Measurements from ENCODE around the gene ARHGAP32.
"Not testable (repeated sequence)": the region's sequence is repeated elsewhere in the genome, so short reads cannot be mapped to it uniquely, and the experiment has no call there.

ARHGAP32 gene

DNA sequence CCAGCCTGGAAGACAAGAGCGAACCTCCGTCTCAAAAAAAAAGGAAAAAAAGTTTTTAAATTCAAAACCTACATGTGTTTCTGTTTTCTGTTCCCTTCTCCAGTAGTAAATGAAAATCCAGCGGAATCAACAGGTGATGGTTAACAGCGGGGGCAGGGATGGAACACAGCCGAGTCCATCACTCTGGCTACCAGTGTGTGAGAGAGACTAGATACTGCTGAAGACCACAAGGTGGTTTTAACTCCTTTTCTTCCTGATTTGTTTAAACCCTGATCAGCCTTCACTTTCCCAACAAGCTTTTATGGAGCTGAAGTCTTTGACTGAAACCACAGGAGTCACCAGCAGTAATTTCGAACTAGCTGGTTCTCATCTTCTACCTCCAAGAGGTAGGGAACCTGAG, 3.6 kb upstream of the ARHGAP32 start:
- DNase-seq: no peak

DNA sequence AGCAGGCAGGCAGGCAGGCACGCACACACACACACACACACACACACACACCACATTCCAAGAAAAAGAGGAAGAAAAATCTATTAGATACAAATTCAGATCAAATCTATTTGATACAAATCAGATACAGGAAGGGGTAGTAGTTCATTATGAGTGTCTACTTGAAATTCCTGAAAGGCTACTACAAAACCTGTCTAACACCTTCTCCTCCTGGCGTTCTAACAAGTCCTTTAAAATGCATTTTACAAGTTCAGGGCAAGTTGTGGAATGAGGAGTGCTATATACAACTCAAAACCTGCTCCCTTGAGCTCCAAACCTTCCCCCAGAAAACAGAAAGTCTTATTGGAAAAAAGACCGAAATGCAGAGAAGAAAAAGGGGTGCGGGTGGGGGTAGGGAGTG, 476 bp downstream of the ARHGAP32 start:
- DNase-seq: no peak

DNA sequence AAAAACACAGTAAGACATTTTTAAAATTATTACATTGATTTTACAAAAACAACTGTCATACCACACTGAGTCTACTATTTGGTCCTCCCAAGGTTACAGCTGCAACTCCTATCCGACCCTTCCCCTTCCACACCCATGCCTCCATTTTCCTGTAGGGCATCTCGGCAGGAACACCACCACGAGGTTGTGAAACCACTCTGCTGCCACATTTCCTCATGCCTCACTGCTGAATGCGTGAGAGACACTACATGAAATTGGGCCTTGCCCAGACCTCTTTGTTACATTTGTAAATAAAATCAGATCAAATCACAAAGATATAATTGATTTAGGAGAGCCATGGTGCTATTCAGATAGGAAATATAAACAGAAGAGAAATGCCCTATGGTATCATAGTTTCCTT, 2.0 kb downstream of the ARHGAP32 start:
- no peak for DNase-seq

DNA sequence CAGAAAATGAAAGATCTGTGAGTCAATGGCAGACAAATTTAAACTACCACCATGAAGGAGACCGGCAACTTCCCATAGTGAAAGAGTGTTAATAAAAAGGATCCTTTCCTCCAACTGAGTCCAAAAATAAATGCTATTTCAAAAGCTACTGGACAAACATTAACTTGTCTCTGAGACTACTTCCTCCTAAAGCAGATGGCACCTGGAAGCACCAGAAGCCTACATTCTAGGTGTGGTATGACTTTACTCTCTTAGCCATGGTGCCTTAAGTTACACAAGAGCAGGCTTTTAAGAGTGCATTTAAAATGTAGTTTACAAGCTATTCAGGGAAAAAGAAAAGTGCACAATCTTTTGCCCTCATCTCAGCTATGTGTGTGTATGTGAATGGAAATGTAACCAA, 2.5 kb downstream of the ARHGAP32 start:
- DNase-seq: no peak

DNA sequence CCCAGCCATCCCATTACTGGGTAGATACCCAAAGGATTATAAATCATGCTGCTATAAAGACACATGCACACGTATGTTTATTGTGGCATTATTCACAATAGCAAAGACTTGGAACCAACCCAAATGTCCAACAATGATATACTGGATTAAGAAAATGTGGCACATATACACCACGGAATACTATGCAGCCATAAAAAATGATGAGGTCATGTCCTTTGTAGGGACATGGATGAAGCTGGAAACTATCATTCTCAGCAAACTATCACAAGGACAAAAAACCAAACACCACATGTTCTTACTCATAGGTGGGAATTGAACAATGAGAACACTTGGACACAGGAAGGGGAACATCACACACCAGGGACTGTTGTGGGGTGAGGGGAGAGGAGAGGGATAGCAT, 7.0 kb downstream of the ARHGAP32 start:
- not testable (repeated sequence) for DNase-seq

DNA sequence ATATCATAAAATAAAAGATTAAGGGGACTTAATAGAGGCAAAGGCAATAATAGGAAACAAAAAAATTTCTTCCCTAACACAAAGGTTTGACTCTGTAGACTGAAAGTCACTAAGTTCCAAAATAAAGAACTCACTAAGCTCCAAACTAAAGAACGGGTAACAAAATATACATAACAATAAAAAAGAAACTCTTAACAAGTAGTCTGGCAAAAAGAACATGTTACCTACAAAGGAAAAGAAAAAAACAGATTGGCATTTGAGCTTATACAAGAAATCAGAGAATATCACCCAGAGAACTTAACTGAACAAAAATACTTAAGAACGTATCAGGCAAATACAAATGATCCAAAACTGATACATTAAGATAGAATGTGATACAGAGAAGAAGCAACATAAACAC, 7.5 kb downstream of the ARHGAP32 start:
- no peak for DNase-seq

DNA sequence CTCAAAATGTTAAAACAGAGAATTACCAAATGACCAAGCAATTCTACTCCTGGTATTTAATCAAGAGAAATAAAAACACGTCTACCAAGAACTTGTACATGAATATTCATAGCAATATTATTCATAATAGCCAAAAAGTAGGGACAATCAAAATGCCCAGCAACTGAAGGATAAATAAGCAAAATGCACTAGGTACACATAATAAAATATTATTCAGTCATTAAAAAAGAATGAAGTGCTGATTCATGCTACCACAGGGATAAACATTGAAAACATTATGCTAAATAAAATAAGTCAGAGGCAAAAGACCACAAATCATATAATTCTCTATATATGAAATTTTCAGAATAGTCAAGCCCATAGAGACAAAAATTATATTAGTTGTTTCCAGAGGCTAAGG, 24.8 kb downstream of the ARHGAP32 start:
- no peak for DNase-seq

DNA sequence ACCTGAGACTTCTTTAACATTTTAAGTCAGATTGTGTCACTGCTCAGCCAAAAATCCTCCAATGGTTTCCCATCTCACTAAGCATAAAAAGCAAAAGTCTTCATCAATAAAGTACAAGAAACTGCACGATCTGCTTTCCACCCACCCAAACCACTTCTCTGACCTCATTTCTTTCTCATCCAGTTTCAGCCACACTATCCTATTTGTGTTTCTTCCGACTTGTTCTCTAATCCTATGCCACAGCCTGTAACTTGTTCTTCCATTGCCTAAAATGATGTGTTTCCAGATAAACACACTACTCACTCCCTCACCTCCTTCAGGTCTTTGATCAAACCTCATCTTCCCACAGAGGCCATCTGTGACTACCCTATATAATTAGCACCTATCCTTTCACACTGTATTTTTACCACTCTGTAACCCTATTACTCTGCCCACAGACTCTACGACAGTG, 28.4 kb downstream of the ARHGAP32 start:
- no peak for DNase-seq

DNA sequence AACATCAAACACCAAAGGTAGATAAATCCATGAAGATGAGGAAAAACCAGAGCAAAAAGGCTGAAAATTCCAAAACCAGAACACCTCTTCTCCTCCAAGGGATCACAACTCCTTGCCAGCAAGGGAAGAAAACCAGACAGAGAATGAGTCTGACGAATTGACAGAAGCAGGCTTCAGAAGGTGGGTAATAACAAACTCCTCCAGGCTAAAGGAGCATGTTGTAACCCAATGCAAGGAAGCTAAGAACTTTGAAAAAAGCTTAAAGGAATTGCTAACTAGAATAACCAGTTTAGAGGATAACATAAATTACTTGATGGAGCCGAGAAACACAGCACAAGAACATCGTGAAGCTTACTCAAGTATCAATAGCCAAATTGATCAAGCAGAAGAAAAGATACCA, 35.0 kb downstream of the ARHGAP32 start:
- not testable (repeated sequence) for DNase-seq

DNA sequence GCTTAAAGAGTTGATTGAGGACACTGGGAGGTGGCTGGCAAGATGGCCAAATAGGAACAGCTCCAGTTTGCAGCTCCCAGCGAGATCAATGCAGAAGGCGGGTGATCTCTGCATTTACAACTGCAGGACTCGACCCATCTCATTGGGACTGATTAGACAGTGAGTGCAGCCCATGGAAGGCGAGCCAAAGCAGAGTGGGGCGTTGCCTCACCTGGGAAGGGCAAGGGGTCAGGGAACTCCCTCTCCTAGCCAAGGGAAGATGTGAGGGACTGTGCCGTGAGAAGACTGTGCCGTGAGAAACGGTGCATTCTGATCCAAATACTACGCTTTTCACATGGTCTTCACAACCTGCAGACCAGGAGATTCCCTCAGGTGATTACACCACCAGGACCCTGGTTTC, 36.4 kb downstream of the ARHGAP32 start:
- DNase-seq: no peak

DNA sequence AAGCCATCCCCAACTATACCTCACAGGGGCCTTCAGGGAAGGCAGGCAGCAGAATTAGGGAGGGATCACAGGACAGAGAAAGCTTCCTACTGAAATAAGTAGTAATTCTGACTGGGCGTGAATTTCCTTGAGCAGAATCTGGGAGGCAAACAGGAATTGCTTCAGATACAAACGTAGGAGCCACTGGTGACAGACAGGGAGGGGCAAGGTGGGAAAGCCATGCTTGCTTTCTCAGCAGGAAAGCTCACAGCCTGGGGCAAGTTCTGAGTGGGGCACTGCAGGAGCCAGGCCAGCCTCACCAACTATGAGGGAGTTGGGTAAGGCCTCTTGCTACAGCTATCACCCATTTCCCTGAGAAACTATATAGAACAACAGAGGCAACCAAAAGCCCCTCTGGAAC, 43.6 kb downstream of the ARHGAP32 start:
- no peak for DNase-seq

DNA sequence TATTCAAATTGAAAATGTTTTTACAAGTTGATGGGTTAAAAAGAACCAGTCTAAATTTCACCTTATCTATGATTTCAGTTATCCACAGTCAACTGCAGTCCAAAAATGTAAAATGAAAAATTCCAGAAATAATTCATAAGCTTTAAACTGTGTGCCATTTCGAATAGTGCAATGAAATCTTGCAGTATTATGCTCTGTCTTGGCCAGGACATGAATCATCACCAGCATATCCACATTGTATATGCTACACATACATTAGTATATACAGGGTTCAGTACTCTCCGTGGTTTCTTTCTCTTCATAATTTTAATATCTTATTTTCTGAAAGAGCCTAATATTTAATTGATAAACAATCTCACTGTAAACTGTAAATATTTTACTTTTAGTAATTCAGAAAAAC, 45.9 kb downstream of the ARHGAP32 start:
- no peak for DNase-seq

DNA sequence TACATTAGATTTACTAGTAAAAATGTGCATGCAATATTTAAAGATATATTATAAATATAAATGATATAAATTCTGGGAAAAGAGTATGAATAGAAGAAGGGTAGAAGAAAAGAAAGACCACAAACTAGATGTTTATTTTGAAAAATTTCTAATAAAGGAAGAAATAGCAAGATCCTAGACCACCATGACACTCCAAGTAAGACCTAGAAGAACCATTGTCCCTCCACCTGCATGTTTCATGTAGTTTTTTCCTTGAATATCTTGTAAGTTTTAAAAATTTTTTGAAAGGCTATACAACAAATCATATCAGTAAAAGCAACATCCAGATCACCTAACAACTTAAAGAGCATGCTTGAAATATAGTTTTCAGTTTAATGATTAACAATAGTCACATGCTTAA, 46.8 kb downstream of the ARHGAP32 start:
- no peak for DNase-seq

DNA sequence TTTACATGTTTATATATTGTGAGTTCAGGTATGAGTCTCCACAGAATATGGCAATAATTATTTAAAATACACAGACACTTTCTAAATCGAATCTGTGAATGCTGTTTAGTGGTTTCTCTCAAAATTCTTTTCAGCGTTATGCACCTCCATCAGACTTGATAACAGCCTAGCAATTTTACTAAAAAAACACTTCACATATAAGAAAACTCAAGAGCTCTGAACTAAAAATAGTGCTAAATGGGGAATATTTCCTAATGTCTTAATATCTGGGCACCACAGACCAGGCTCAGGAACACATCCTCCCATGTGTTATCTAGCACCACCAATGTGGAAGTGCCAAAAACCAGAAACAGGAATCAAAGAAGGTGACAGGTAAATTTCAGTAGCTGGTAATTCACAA, 47.9 kb downstream of the ARHGAP32 start:
- DNase-seq: no peak

DNA sequence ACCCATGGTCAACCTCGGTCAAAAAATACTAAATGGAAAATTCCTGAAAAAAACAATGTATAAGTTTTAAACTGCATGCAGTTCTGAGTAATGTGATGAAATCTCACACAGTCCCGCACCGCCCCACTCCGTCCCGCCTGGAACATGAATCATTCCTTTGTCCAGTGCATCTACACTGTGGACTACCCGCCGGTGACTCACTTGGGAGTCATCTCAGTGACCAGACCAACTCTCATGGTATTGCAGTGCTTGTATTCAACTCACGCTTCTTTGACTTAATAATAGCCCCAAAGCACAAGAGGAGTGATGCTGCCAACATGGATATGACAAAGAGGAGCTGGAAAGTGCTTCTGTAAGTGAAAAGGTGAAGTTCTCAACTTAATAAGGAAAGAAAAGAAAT, 48.8 kb downstream of the ARHGAP32 start:
- no peak for DNase-seq

DNA sequence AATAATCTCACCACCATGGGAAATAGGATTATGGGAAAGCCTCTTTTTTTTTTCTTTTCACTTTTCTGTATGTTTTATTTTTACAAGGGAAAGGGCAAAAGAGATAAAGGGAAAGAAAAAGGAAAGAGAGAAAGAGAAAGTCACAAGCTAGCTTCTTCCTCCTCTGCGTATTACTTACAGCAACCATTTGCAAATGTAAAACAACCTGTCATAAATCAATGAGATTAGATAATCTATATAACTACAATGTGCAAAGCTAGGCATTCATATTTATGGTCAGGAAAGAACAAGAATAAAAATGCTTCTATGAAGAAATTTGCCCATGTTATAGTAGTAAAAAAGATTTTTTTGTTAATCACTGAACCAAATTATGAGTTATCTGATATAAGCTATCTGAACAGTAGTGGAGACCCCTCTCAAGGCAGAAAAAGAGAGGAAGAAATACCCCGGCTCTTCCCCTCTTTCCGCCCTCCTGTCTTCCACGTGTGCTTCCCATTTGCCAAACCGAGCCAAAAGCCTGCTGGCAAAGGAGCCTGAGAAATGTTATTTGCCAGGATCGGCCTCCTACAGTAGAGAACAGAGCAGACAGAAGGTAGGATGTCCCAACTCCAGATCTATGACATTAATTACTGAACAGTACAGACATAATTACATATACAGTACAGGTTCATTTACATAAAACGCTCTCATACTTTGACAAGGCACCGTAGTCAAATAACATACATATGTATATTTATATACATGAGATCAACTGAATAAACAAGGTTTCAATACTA, 50.2 kb downstream of the ARHGAP32 start:
- DNase-seq: no peak

DNA sequence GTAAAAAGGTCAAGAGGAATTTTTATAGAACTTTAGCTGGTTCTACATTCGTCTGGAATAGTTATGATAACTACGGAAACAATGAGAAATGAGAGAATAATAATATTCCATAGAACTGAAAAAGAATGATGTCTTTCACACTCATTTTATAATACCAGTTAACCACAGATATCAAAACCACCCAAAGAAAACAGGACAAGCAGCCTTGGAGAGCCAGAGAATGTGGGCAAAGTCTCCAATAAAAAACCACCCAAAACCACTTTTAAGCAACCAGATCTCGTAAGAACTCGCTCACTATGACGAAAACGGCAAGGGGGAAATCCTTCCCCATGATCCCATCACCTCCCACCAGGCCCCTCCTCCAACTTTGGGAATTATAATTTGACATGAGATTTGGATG, 60.8 kb downstream of the ARHGAP32 start:
- DNase-seq: no peak

DNA sequence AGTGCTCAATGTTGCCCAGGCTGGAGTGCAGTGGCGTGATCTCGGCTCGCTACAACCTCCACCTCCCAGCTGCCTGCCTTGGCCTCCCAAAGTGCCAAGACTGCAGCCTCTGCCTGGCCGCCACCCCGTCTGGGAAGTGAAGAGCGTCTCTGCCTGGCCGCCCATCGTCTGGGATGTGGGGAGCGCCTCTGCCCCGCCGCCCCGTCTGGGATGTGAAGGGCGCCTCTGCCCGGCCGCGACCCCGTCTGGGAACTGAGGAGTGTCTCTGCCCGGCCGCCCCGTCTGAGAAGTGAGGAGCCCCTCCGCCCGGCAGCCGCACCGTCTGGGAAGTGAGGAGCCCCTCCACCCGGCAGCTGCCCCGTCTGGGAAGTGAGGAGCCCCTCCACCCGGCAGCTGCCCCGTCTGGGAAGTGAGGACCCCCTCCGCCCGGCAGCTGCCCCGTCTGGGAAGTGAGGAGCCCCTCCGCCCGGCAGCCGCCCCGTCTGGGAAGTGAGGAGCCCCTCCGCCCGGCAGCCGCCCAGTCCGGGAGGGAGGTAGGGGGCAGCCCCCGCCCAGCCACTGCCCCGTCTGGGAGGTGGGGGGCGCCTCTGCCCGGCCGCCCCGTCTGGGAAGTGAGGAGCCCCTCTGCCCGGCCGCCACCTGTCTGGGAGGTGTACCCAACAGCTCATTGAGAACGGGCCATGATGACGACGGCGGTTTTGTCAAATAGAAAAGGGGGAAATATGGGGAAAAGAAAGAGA, 63.1 kb downstream of the ARHGAP32 start:
- not testable (repeated sequence) for DNase-seq

DNA sequence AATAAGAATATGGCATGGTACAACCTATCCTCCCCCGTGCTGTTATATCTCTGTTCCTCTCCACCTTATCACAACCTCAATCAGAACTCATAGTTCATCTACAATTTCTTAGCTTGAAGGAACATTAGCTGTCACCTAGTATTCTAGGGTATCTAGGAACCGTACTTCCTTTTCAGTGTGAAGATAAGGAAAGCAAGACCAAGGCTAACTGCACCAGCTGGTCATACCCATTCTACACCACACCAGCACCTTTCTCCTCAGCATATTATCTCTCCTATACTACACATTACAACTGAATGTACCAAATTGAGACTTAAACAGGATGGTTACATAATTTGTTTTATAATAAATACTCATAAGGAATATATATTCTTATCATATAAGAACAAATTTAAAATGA, 73.1 kb downstream of the ARHGAP32 start:
- no peak for DNase-seq

DNA sequence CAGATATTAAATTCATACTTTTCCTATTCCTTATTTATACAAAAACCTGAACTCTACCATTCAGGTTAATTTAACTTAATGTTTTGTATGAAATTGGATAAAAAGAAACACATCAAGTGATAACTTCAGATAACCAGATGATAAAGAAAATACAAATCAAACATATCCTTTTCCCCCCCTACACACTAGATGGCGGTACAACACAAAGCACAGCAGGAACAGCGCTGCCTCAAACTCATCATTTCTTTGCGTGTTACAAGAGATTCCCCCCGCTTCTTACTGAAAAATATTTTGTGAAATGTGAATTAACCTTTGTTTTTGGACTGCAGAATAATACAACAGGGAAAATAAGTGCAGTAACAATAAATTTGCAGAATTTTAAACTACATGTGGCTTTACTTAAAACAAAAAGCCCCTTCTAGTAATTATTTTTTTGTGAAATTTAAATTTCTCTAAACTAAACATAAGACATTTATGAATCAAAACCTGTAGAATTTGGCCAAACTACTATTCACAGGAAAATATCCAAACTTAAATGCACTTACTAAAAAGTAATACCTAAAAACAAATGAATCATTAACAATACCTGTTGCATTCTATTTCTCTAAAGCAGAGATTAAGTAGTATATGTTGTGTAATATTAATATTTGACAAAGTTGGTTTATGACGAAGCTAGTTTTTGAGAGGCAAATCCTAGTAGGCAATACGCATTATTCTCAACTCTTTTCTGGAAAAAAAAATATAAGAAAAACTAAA, 74.4 kb downstream of the ARHGAP32 start:
- no peak for DNase-seq

DNA sequence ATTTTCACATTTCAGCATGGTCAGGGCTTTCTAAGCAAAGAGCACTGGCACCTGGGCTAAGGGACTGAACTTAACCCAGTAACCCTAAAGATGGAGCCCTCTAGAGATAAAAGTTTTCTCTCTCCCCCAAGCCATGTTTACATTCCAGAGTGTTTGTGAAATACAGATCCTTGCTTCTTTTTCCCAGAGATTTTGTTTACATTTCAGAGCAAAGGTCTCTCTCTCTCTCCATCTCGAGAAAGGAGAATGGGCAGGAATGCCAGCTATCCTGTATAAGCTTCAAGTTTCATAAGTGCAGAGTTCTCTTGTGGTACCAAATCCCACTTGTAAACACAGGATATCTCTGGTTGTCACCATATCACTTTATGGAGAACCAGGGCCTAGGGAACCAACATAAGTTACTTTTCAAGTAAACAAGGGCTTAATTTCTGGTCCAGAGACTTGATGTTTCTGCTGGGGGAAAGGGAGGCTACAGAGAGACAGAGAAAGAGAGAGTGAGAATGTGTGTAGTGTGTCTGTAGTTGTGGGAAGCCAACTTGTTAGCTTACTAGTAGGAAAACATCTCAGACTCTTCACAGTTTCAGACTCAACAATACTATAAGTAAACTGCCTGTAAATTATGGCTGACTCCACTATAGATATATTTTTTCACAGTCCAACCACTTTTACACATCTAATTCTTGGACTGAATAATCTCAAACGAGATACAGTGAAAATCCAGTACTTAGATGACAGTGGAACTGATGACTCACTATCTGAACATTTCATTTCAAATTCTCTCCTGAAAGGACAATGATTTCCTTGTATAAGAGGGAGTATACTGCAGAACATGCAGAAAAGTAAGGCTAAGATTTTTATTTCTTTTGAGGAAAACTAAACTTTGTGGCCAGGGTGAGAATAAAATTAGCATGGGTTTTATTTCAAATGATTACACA, 76.2 kb downstream of the ARHGAP32 start:
- DNase-seq: no peak

DNA sequence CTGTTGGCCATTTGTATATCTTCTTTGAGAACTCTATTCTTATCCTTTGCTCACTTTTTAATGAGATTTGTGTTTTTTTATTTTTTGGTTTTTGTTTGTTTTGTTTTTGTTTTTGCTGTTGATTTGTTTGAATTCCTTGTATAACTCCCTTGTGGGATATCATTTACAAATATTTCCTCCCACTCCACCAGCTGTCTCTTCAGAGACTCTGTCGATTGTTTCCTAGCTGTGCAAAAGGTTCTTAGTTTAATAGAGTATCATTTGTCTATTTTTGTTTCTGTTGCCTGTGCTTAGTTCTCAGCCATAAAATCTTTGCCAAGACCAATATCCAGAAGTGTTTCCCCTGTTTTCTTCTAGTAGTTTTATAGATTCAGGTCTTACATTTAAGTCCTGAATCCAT, 82.4 kb downstream of the ARHGAP32 start:
- no peak for DNase-seq

DNA sequence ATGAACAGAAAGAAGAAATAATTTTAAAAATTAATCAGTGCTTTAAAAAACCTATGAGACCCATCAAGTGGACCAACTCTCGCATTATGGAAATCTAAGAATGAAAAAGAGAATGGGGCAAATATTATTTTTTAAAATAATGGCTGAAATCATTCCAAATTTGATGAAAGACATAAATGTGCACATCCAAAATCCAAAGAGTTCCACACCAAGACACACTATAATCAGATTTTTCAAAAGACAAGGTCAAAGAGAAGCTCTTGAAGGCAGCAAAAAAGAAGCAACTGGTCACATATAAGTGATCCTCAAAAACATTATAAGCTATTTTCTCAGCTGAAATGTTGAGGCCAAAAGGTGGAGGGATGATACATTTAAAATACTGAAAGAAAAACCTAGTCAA, 85.3 kb downstream of the ARHGAP32 start:
- DNase-seq: no peak
